Measurements from ENCODE around the gene KCNG2. TPM values are rescaled to one million over a fixed set of nuclear protein-coding genes. Genes with fewer than 3 reads are reported as not detected.

The KCNG2 gene
- total RNA-seq, 1 experiment from 2014 or later: 8.6 TPM

DNA sequence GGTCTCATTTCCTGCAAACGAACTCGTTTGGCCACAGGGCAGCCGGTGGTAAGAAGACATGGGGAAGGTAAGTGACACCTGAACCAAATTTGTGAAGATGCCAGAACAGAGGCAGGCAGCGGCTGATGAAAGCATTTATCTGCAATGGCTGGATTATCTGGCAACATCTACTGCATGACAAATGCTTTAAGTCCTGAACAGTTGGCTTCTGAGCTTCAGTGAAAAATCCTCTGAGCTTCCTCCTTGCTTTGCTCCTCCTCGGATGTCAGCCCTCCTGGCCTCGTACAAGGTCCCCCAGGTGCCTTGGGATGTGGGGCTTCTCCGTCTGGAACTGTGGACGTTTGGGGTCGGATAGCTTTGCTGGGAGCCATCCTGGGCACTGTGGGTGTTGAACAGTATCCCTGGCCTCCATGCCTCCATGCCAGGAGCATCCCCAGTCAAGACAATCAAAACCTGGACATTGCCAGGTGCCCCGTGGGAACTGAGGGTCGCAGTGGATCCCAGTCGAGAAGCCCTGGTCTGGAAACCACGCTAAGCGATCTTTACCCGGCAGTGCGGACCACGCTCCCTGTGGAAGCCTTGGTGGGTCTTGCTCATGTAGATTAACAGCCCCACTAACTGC is 49.3 kb downstream of the KCNG2 start:
- DNase-seq (ENCODE audit: low spot score): no peak
- in situ Hi-C loops (cut with HindIII; ENCODE audit: low sequenced_read_pairs): no loop called here

GRCh38 chr18:79847606-79848293 is 50.0 kb downstream of the KCNG2 start:
- in situ Hi-C loops (cut with HindIII; ENCODE audit: low sequenced_read_pairs): no loop called here
- DNase-seq (ENCODE audit: low spot score): no peak

GRCh38 chr18:79848294-79848578 is 50.5 kb downstream of the KCNG2 start:
- no peak for DNase-seq (ENCODE audit: low spot score)
- in situ Hi-C loops (cut with HindIII; ENCODE audit: low sequenced_read_pairs): no loop called here

DNA sequence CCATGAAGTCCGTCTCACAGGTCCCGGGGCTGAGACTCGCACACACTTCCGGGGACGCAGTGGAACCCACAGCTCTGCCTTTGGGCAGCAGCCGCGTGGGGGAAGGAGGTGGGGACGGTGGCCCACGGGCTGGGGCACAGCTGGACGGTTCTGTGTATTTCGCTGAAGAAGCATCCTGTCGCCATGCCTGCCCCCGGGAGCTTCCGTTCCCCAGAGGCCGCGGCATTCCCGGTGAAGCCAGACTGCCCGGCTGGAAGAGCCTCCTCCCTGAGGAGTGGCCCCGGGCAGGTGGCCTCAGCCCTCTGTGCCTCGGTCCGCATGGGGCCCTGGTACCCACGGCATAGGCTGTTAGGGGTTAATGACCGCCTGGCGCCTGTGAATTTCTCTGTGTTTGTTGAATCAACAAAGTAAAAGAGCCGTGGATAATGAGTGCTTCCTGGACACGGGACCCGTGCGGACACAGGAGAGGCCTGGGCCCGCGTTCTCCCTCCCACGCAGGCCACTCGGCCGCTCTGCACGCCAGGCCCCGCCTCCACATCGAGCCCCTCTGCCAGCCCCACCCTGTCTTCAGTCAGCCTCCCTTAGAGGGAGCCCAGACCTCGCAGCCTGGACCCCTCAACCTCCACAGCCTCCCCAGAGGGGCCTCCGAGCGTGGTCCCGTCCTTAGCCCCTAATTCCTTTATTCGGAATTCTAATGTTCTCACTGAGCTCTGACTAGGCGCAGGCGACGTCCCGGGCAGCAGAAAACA is 51.0 kb downstream of the KCNG2 start:
- DNase-seq (ENCODE audit: low spot score): no peak
- in situ Hi-C loops (cut with HindIII; ENCODE audit: low sequenced_read_pairs): no loop called here

- in situ Hi-C loops (cut with HindIII; ENCODE audit: low sequenced_read_pairs): no loop called here
- no peak for DNase-seq (ENCODE audit: low spot score)
Observed at GRCh38 chr18:79849328-79850207, 51.8 kb downstream of the KCNG2 start.

DNA sequence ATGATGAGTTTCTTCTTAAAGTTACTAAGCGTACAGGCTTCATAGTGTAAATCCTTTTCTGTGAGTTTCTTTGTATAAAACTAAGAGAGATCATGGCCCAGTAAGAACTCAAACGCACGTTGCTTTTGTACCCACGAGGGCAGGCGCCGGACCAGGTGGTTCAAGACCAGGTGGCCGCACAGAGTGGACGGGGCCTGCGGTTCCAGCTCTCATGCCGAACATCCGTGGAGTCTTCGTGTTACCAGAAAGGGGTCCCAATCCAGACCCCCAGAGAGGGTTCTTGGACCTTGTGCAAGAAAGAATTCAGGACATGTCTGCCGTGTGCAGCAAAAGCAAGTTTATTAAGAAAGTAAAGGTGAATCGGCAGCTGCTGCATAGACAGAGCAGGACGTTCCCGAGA is 53.0 kb downstream of the KCNG2 start:
- no peak for DNase-seq (ENCODE audit: low spot score)
- in situ Hi-C loops (cut with HindIII; ENCODE audit: low sequenced_read_pairs): no loop called here

- in situ Hi-C loops (cut with HindIII; ENCODE audit: low sequenced_read_pairs): no loop called here
Observed at GRCh38 chr18:79851489-79851888, 53.8 kb downstream of the KCNG2 start.

GRCh38 chr18:79851950-79852349 is 54.2 kb downstream of the KCNG2 start:
- in situ Hi-C loops (cut with HindIII; ENCODE audit: low sequenced_read_pairs): no loop called here
- no peak for DNase-seq (ENCODE audit: low spot score)

More at GRCh38 chr18:79851489-79851888, 53.8 kb downstream of the KCNG2 start:
- DNase-seq (ENCODE audit: low spot score): no peak

DNA sequence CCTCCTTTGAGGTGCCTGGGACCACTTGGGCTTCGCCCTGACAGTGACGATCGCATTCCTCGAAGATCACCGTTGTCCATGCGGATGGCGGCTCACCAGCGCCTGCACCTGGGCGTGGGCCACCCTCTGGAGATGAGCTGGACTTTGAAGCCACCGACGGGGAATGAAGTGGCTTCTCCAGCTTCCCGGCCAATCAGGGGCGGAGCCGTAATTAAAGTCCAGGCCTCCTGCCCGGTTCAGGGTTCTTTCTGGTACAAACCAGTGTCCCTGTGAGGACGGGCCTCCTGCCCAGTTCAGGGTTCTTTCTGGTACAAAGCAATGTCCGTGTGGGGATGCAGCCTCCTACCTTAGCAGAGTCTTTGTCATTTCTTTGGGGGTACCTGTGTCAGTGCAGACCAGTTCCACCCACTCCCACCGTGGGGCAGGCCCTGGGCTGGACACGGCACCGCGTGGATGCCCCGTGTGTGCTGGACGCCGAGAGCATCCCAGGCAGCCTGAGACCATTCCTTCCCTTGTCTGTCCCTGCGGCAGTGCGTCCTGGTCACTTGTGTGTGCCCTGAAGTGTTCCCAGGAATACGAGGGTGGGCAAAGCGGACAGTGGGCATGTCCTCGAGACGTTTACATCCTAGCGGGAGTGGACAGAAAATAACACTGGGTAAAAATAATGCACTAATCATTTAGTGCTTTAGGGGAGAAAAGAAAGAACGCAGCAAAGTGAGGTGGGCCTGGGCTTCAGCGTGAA is 55.0 kb downstream of the KCNG2 start:
- in situ Hi-C loops (cut with HindIII; ENCODE audit: low sequenced_read_pairs): no loop called here
- DNase-seq (ENCODE audit: low spot score): no peak

DNA sequence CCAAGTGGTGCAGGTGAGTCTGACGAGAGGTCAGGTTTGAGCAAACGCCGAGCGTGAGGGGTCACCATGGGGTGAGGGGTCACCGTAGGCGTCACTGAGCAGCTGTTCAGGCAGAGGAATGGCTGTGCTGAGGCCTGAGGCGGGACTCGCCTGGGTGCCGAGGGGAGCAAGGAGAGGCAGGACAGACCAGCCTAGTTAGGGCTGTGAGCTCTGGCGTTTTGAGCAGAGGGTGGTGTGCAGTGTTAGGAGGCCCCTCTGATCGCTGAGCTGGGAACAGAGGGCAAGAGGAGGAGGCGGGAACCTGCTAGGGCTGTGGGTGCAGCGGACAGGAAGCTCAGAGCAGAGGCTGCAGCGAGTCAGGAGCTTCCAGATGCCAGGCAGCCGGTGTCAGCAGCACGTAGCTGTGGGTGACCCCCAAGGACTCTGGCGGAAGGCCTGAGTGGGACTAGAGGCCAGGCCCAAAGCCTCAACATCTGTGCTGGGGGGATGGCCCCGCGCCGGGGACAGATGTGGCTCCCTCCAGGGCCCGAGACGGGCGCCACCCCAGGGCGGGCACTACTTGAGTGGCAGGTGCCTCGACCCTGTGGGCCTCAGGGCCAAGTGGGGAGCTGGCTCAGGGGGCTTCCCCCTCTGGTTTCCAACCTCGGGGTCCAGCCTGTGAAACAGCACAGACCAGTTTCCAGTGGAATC is 55.7 kb downstream of the KCNG2 start:
- DNase-seq (ENCODE audit: low spot score): no peak
- in situ Hi-C loops (cut with HindIII; ENCODE audit: low sequenced_read_pairs): no loop called here

DNA sequence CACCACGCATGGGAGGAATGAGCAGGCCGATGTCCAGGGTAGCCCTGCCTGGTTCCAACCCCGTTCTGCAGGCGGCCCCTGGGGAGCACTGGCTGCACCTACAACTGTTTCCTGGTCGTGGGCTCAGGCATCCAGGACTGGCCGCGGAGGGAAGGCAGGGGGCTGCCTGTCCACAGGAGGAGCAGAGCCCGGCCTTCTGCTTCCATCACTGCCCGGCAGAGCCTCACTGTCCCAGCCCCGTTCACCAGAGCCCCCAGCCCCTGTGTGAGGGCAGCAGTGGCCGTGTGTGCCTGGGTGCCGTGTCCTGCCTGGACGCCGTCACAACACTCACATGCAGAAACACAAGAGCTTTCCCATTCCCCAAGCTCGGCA is 56.2 kb downstream of the KCNG2 start:
- DNase-seq (ENCODE audit: low spot score): no peak
- in situ Hi-C loops (cut with HindIII; ENCODE audit: low sequenced_read_pairs): no loop called here

DNA sequence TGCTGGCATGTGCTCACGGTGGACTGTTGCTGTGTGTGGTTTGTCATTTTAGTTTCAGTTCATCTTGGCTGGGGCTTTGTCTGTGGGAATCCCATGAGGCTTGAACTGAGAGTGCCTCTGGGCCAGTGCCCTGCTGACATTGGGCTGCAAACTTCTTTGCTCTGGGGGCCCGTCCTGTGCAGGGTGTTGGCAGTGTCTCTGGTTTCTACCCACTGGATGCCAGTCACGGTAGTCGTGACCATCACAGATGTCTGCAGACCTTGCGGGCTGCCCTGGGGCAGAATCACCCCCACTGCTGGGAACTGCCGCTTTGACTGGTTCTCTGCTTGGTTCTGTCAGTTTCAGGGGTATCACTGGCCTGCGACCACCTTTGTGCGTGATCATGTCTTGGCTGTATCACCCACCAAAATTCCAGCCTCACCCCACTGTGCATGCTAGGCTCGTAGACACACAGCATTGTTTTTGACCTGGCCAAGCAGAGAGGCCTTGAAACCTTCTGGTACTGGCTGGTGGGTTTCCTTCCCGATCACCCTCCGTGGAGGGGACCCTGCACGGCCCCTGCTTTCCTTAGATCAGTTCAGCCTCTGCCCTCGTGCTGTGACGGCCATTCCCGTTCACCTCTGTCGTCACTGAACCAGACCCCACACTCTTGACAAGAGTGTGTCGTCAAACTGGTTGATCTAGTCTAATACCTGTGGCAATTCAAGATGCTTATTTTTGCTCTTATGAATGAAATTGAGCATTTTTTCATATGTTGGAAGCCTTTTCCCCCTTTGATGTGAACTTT is 57.6 kb downstream of the KCNG2 start:
- in situ Hi-C loops (cut with HindIII; ENCODE audit: low sequenced_read_pairs): no loop called here
- DNase-seq (ENCODE audit: low spot score): no peak

GRCh38 chr18:79856119-79857007 is 58.6 kb downstream of the KCNG2 start:
- DNase-seq (ENCODE audit: low spot score): peak; percentile 41
- in situ Hi-C loops (cut with HindIII; ENCODE audit: low sequenced_read_pairs): no loop called here

GRCh38 chr18:79857082-79857671 is 59.4 kb downstream of the KCNG2 start:
- peak; percentile 61 for DNase-seq (ENCODE audit: low spot score)
- in situ Hi-C loops (cut with HindIII; ENCODE audit: low sequenced_read_pairs): no loop called here

- DNase-seq (ENCODE audit: low spot score): no peak
- in situ Hi-C loops (cut with HindIII; ENCODE audit: low sequenced_read_pairs): no loop called here
Observed at GRCh38 chr18:79859314-79859713, 61.6 kb downstream of the KCNG2 start.

DNA sequence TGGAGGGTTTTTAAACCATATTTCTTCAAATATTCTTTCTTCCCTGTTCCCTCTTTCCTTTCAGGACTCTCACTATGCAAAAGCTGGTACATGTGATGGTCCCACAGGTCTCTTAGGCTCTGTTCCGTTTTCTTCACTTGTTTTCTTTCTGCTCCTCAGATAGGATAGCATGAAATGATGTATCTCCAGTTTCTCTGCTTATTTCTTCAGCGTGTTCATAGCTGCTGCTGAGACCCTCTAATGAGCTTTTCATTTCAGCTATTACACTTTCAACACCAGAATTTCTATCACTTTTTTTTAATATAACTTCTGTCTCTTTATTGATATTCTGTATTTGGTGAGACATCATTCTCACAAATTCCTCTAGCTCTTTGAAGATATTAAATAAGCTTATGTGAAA is 63.9 kb downstream of the KCNG2 start:
- no peak for DNase-seq (ENCODE audit: low spot score)
- in situ Hi-C loops (cut with HindIII; ENCODE audit: low sequenced_read_pairs): no loop called here

DNA sequence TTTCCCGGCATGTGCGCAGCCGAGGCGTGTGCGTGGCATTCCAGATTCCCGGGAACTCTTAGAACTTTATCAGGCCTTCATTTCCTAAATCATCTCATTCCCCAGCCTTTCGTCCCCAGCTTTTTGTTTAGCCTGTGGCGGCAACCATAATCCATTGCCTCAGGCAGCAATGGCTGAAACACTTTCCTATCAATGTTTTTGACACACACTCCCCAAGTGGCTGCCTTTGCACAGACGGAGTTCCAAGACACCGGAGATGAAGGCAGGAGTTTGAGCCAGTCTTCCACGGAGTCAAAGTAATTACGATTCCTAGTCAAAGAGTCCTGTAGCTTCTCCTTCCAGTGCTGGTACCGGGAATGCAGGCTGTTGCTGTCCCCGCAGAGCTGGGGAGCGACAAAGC is 64.8 kb downstream of the KCNG2 start:
- in situ Hi-C loops (cut with HindIII; ENCODE audit: low sequenced_read_pairs): no loop called here
- DNase-seq (ENCODE audit: low spot score): no peak
